Cortex of kidney (tissue), 1 donor: ENCODE measurements around the gene S100A2.

Source experiments
- DNase-seq: peaks from one replicate; lab custom pipeline; 2025; lab: John Stamatoyannopoulos, UW

The S100A2 gene

GRCh38 chr1:153545067-153546055, 20.3 kb downstream of the S100A2 start, which contains the start of gene S100A4:
S100A4 (minus strand) TSS chr1:153545806; CDS start chr1:153544794, 1,012 bp downstream.
- DNase-seq: no peak

- no peak for DNase-seq
These were observed 21.1 kb downstream of the S100A2 start for GRCh38 chr1:153544453-153545066.

- no peak for DNase-seq
These were observed 21.9 kb downstream of the S100A2 start for GRCh38 chr1:153543736-153544135.

- no peak for DNase-seq
These were observed 22.5 kb downstream of the S100A2 start for GRCh38 chr1:153542956-153543711.

- DNase-seq: no peak
These were observed 23.7 kb downstream of the S100A2 start for GRCh38 chr1:153541641-153542590.

GRCh38 chr1:153540394-153541361, 25.0 kb downstream of the S100A2 start, which contains the start of gene S100A5:
S100A5 (minus strand) TSS chr1:153540934; CDS start chr1:153540191, 743 bp downstream.
- DNase-seq: no peak

GRCh38 chr1:153539395-153540093, 26.1 kb downstream of the S100A2 start:
- no peak for DNase-seq

GRCh38 chr1:153538315-153538821, 27.3 kb downstream of the S100A2 start:
- DNase-seq: no peak

GRCh38 chr1:153537376-153537730, 28.3 kb downstream of the S100A2 start:
- DNase-seq: no peak

GRCh38 chr1:153536671-153537375, 28.8 kb downstream of the S100A2 start:
- DNase-seq: no peak

- DNase-seq: no peak
These were observed 29.5 kb downstream of the S100A2 start for GRCh38 chr1:153536012-153536670.

GRCh38 chr1:153535242-153536011, 30.2 kb downstream of the S100A2 start, which contains the start of gene S100A6:
S100A6 (minus strand) TSS chr1:153535991; CDS start chr1:153535339, 652 bp downstream.
- no peak for DNase-seq

GRCh38 chr1:153534925-153535241, 30.8 kb downstream of the S100A2 start:
- no peak for DNase-seq

GRCh38 chr1:153534226-153534924, 31.3 kb downstream of the S100A2 start:
- DNase-seq: no peak

GRCh38 chr1:153533689-153534201, 31.9 kb downstream of the S100A2 start:
- no peak for DNase-seq
